ENCODE results near the gene SRRM3.

- no peak for TF ChIP-seq CTCF (conservative IDR thresholded peaks at IDR 0.05)
- TF ChIP-seq EZH2 (IDR thresholded peaks at IDR 0.05; ENCODE audit: low read depth): no peak
Observed at GRCh38 chr7:76173566-76174205, 28.0 kb upstream of the SRRM3 start.

Data from PC-9 (cell line).